PC-3 (cell line): Measurements from ENCODE around the gene RHEBL1. TPM values are rescaled to one million over a fixed set of nuclear protein-coding genes. Genes with fewer than 3 reads are reported as not detected.
A peak's percentile ranks its signal among the peaks of the same experiment; 100 is the strongest.

Experiments used
- ATAC-seq: fragments of 200-7000 bp; cut with Tn5 transposase; 2 replicates; pipeline ENCODE4 v1.9.1; 2020; ENCODE audit warnings: mild to moderate bottlenecking, moderate library complexity
- BruUV-seq: library from RNA; stranded (reverse); fragments of 400-500 nt; replicated peaks from 2 replicates; lab custom pipeline; 2021; lab: Mats Ljungman, UMichigan
- CTCF ChIA-PET: fragments of 300-600 bp; sonication (Branson Sonifier 250); formaldehyde crosslinking; loops from one replicate; lab custom pipeline; 2022; ENCODE audit warnings: antibody characterized with exemption; lab: Charles Lee
- POLR2A ChIA-PET: fragments of 300-600 bp; sonication (Branson Sonifier 250); formaldehyde crosslinking; loops from one replicate; lab custom pipeline; 2022; ENCODE audit warnings: antibody characterized with exemption; ENCODE audit not compliant: unreplicated experiment; lab: Charles Lee
- DNase-seq: peaks from one replicate; pipeline ENCODE4 v3.0.0-alpha.2; 2015
- H2AFZ ChIP-seq: fragments of 300-600 bp; sonication (generic); 2 replicates; pipeline ENCODE4 v1.6.0; 2016; ENCODE audit warnings: antibody characterized with exemption, low read length
- H3F3A ChIP-seq: fragments of 300-600 bp; sonication (generic); one replicate; pipeline ENCODE4 v1.6.0; 2017; ENCODE audit warnings: antibody characterized with exemption, low read length, control low read depth, mild to moderate bottlenecking; ENCODE audit not compliant: unreplicated experiment
- H3K27ac ChIP-seq: fragments of 300-600 bp; sonication (generic); 2 replicates; pipeline ENCODE4 v1.5.1; 2016; ENCODE audit warnings: mild to moderate bottlenecking, low read length
- H3K27me3 ChIP-seq: fragments of 300-600 bp; sonication (generic); 2 replicates; pipeline ENCODE4 v1.6.1; 2016; ENCODE audit warnings: low read length, mixed read lengths
- H3K36me3 ChIP-seq: fragments of 300-600 bp; sonication (generic); 2 replicates; pipeline ENCODE4 v1.6.1; 2016; ENCODE audit warnings: low read depth, mixed run types, low read length, mixed read lengths
- H3K4me1 ChIP-seq: fragments of 300-600 bp; sonication (generic); 2 replicates; pipeline ENCODE4 v1.5.1; 2016; ENCODE audit warnings: low read length; ENCODE audit not compliant: insufficient read depth
- H3K4me2 ChIP-seq: fragments of 300-600 bp; sonication (generic); 2 replicates; pipeline ENCODE4 v1.6.0; 2016; ENCODE audit warnings: low read length
- H3K4me3 ChIP-seq: fragments of 300-600 bp; sonication (generic); 2 replicates; pipeline ENCODE4 v1.5.1; 2016; ENCODE audit warnings: mild to moderate bottlenecking, low read length, mixed read lengths
- H3K79me2 ChIP-seq: fragments of 300-600 bp; sonication (generic); 2 replicates; pipeline ENCODE4 v1.6.1; 2017; ENCODE audit warnings: low read length, mixed read lengths
- H3K9ac ChIP-seq: fragments of 300-600 bp; sonication (generic); 2 replicates; pipeline ENCODE4 v1.6.0; 2016; ENCODE audit warnings: mild to moderate bottlenecking, low read length
- H3K9me2 ChIP-seq: fragments of 300-600 bp; sonication (generic); replicated peaks from 2 replicates; pipeline ENCODE4 v1.6.1; 2016; ENCODE audit warnings: mixed run types, low read length, mixed read lengths
- H3K9me3 ChIP-seq: fragments of 300-600 bp; sonication (generic); 2 replicates; pipeline ENCODE4 v1.6.1; 2016; ENCODE audit warnings: low read length, mixed read lengths
- H4K20me1 ChIP-seq: fragments of 300-600 bp; sonication (generic); 2 replicates; pipeline ENCODE4 v1.6.1; 2016; ENCODE audit warnings: low read length, mixed read lengths
- CTCF ChIP-seq: fragments of 300-600 bp; sonication (generic); conservative IDR thresholded peaks from 2 replicates; pipeline ENCODE4 v1.5.1; 2017; ENCODE audit warnings: antibody characterized with exemption, low read depth, mild to moderate bottlenecking, low read length
- EZH2 ChIP-seq: fragments of 300-600 bp; sonication (generic); IDR thresholded peaks from one replicate; pipeline ENCODE4 v1.6.1; 2017; ENCODE audit warnings: antibody characterized with exemption, mild to moderate bottlenecking, low read length; ENCODE audit not compliant: unreplicated experiment
- EZH2phosphoT487 ChIP-seq: fragments of 300-600 bp; sonication (generic); IDR thresholded peaks from 2 replicates; pipeline ENCODE4 v1.6.1; 2018; ENCODE audit warnings: mild to moderate bottlenecking, antibody characterized with exemption, low read length, borderline replicate concordance
- intact Hi-C: fragments of 100-400 bp; cut with micrococcal nuclease; formaldehyde crosslinking; loops from 2 replicates; pipeline ENCODE4 v1.9.0; 2023
- total RNA-seq: library from RNA; depleted of rRNA; stranded (reverse); fragments of >200 nt; gene quantifications from 2 replicates; pipeline ENCODE4 v1.2.3, GENCODE V29; 2014

RHEBL1 gene
- total RNA-seq, 1 experiment from 2014 or later, result 5.0 TPM

DNA sequence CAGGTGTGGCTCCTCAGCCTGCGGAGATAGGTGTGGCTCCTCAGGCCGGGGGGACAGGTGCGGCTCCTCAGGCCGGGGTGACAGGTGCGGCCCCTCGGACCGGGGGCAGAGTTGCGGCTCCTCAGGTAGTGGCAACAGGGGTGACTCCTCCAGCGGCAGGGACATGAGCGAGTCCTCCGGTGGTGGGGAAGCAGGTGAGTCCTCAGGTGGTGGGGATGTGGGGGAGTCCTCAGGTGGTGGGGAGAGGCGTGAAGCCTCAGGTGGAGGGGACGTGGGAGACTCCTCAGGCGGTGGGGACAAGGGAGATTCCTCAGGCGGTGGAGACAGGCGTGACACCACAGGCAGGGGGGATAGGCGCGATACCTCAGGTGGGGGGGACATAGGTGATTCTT, 18.4 kb downstream of the RHEBL1 start:
- POLR2A ChIA-PET, result no interaction called here
- no peak for ATAC-seq

GRCh38 chr12:49050507-49051372, 19.0 kb downstream of the RHEBL1 start:
- Histone ChIP-seq H3K27me3 (no peaks in the 10 kb centered on the region), H3K4me3 (no peak overlapping the region), H3K4me2 (no peak overlapping the region), H3K4me1 (peaks cover 7% of the 10 kb centered on the region), H3K9me3 (no peaks in the 10 kb centered on the region), H3K79me2 (peaks cover 27% of the 10 kb centered on the region), H2AFZ (no peak overlapping the region), H3K36me3 (peaks cover 81% of the 10 kb centered on the region), H3K27ac (no peak overlapping the region), H3K9me2 (no peaks in the 10 kb centered on the region), H3K9ac (no peak overlapping the region), H4K20me1 (peaks cover 32% of the 10 kb centered on the region), H3F3A (no peaks in the 10 kb centered on the region)
- intact Hi-C loops, result no loop called here
- ChIA-PET CTCF (no interaction called here), POLR2A (no interaction called here)
- DNase-seq, result no peak
- ATAC-seq, result no peak
- no TSS peak for BruUV-seq
- TF ChIP-seq EZH2, result no peak

More for the DNA sequence above, 18.4 kb downstream of the RHEBL1 start:
- peaks cover 75% of the 10 kb centered on the region for H3K36me3 ChIP-seq
- H3K27ac ChIP-seq, result no peak overlapping the region
- H3K9me3 ChIP-seq, result no peaks in the 10 kb centered on the region
- H3K4me3 ChIP-seq, result no peak overlapping the region
- H3K9me2 ChIP-seq, result no peaks in the 10 kb centered on the region
- H3K79me2 ChIP-seq, result peaks cover 33% of the 10 kb centered on the region
- peaks cover 13% of the 10 kb centered on the region for H3K4me1 ChIP-seq
- CTCF ChIA-PET, result no interaction called here
- no peak for DNase-seq
- no peak for TF ChIP-seq CTCF
- no peak for TF ChIP-seq EZH2
- no peak for TF ChIP-seq EZH2phosphoT487
- peaks cover 38% of the 10 kb centered on the region for H4K20me1 ChIP-seq
- no peaks in the 10 kb centered on the region for H3F3A ChIP-seq
- BruUV-seq, result no TSS peak
- no peak overlapping the region for H3K9ac ChIP-seq
- H3K4me2 ChIP-seq, result no peak overlapping the region
- no peak overlapping the region for H2AFZ ChIP-seq
- intact Hi-C loops, result no loop called here
- H3K27me3 ChIP-seq, result no peaks in the 10 kb centered on the region

GRCh38 chr12:49049566-49050224, 20.1 kb downstream of the RHEBL1 start:
- Histone ChIP-seq H3K9ac (no peak overlapping the region), H3K9me2 (no peaks in the 10 kb centered on the region), H3K4me3 (no peak overlapping the region), H3K27me3 (no peaks in the 10 kb centered on the region), H3K36me3 (peaks cover 83% of the 10 kb centered on the region), H3K4me2 (no peak overlapping the region), H3F3A (no peaks in the 10 kb centered on the region), H3K27ac (no peak overlapping the region), H2AFZ (no peak overlapping the region), H3K9me3 (no peaks in the 10 kb centered on the region), H4K20me1 (peaks cover 21% of the 10 kb centered on the region; the same call in 1 of the 2 replicates), H3K79me2 (peaks cover 16% of the 10 kb centered on the region), H3K4me1 (peaks cover 7% of the 10 kb centered on the region)
- TF ChIP-seq EZH2phosphoT487 (no peak), CTCF (no peak), EZH2 (no peak)
- CTCF ChIA-PET, result no interaction called here
- peak; percentile 51 for DNase-seq
- intact Hi-C loops, result no loop called here
- ATAC-seq, result peak; percentile 78
- POLR2A ChIA-PET, result no interaction called here
- TSS peak; percentile 16 for BruUV-seq
